ENCODE measurements around the gene FGFBP1. TPM values are rescaled to one million over a fixed set of nuclear protein-coding genes. Genes with fewer than 3 reads are reported as not detected.

The FGFBP1 gene
- polyA plus RNA-seq, 3 donors: 0.09 to 1.6 TPM; not detected in 1

DNA sequence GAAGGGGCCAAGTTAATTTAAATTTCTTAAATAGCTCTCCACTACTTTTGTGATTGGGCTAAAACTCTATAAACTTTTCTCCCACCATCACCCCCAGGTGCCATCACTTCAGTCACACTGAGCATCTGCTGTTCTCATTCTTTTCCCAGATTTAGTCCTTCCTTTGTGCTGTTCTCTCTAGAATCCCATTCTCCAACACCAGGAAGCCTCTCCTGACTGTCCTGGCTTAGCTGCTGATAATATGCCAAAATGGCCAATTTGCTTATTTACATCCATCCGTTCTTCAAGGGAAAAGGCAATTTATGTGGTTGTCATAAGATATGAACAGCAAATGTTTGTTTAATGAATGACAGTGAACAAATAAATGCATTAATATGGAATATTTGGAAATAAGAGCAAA lies 44.1 kb downstream of the FGFBP1 start:
- WGBS, 3 donors: 43 to 90% (median 89%) methylated on average over 1 of the region's 1 CpG
- no peak overlapping the region for H3K27ac ChIP-seq (ENCODE audit: low read depth, low read length)

DNA sequence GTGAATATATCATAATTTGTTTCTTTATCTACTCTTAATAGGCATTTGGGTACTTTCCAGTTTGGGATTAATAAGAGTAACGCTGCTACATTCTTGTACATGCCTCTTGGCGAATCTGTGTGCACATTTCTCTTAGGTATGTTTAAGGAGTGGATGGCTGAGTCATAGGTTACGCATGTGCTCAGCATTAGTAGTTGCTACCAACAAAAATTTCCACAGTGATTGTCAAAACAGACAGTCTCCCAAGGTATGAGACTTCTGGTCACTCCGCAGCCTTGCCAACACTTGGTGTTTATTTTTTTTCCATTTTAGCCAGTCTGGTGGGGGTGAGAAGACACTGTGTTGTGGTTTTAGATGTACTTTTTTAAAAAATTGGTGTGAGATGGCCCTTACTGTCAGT lies 44.6 kb downstream of the FGFBP1 start:
- 78 to 80% (median 79%) methylated on average over 4 of the region's 4 CpGs for WGBS, 3 donors
- no peak overlapping the region for H3K27ac ChIP-seq (ENCODE audit: low read depth, low read length)

DNA sequence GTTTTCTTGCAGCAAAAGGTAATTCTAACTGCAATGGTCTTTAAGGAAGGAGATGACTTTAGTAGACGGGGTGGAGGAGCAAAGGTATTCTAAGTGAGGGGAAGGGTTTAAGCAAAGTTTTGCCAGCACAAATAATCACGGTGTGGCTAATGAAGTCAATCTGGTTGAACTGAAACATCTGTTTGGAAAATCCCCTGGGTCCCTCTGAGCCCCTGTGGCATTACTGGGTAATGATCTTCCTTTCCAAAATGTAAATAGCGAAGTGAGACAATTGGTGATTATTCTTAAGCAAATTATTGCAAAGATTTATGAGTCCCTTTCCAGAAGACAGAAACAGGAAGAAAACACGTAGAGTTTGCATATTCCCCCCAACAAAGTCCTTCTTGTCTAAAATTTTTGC lies 47.2 kb downstream of the FGFBP1 start:
- WGBS, 3 donors: 46 to 58% (median 48%) methylated on average over 4 of the region's 4 CpGs
- no peak overlapping the region for H3K27ac ChIP-seq (ENCODE audit: low read depth, low read length)

DNA sequence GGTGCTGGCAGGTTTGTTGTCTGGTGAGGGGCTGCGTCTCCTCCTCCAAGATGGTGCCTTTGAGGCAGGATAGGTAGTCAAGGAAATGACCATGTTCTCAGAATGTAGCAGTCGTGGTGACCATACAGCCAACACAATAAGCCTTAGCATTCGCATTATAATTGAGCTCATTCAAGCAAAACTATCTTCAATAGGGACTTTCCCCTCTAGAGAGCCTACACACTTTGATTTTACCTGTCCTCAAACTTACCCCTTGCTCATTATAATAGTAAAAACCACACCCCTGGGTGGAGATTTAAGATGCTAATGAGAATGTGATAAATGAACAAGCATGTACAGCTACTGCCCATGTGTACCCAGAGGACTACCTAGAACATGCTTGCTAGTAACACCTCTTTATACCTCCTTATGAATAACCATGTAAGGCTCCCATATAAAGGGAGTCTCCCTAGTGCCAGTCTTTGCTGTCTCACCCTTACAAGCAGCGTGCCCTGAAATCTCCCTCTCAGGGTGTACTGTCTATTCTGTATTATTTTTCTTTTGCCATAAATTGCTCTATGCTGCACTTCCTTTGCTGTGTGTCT lies 48.2 kb downstream of the FGFBP1 start:
- no peak overlapping the region for H3K27ac ChIP-seq (ENCODE audit: low read depth, low read length)
- WGBS, 3 donors: 78 to 95% (median 94%) methylated on average over 4 of the region's 4 CpGs

DNA sequence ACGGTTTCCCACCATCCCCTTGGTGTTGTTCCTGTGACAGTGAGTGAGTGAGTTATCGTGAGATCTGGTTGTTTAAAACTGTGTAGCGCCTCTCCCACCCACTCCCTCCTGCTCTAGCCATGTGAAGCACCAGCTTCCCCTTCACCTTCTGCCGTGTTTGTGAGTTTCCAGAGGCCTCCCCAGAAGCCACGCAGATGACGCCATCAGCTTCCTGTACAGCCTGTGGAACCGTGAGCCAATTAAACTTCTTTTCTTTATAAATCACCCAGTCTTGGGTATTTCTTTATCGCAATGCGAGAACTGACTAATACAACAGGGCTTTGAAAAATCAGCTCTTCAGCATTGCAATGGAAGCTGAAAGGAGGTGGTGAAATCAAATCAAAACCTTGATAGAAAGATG lies 50.0 kb downstream of the FGFBP1 start:
- H3K27ac ChIP-seq (ENCODE audit: low read depth, low read length): no peak overlapping the region
- 68 to 81% (median 74%) methylated on average over 9 of the region's 9 CpGs for WGBS, 3 donors

Other genes with a start within 250 kb of the FGFBP1 start
- gene BST1, start 235.7 kb downstream of the FGFBP1 start, polyA plus RNA-seq: 10 to 100 TPM in 1 of 3 donors, 1 to 10 TPM in 2; 1.2 to 15.6 (median 8.0) TPM
- 1 to 10 TPM in 2 of 3 donors, under 1 TPM in 1; 0.94 to 4.7 (median 4.5) TPM for gene CD38, start 160.4 kb downstream of the FGFBP1 start, polyA plus RNA-seq
- gene FGFBP2, start 24.4 kb upstream of the FGFBP1 start, polyA plus RNA-seq: 10 to 100 TPM in 2 of 3 donors, under 1 TPM in 1; 0.20 to 38.1 (median 27.4) TPM
- 1 to 10 TPM in 1 of 3 donors, under 1 TPM in 1, not detected in 1; 0.33 to 7.1 TPM for gene PROM1, start 145.3 kb upstream of the FGFBP1 start, polyA plus RNA-seq

Measured in adipose tissue (tissue), 3 donors.